ENCODE data around the gene DPEP2NB.

GRCh38 chr16:67975321-67976105 lies 40.2 kb downstream of the DPEP2NB start:
- no peak for TF ChIP-seq TAF1 (IDR thresholded peaks at IDR 0.05; ENCODE audit: borderline replicate concordance, insufficient read depth, low read length)
- TF ChIP-seq SIN3A (IDR thresholded peaks at IDR 0.05; ENCODE audit: borderline replicate concordance, insufficient read depth, low read length) = no peak
- no peak for TF ChIP-seq FOXP2 (optimal IDR thresholded peaks at IDR 0.05; ENCODE audit: borderline replicate concordance, extremely low read depth, extremely low read length, insufficient read depth)
- TF ChIP-seq POLR2AphosphoS5 (IDR thresholded peaks at IDR 0.05; ENCODE audit: low read depth, low read length) = no peak
- TF ChIP-seq, protein P1, sequence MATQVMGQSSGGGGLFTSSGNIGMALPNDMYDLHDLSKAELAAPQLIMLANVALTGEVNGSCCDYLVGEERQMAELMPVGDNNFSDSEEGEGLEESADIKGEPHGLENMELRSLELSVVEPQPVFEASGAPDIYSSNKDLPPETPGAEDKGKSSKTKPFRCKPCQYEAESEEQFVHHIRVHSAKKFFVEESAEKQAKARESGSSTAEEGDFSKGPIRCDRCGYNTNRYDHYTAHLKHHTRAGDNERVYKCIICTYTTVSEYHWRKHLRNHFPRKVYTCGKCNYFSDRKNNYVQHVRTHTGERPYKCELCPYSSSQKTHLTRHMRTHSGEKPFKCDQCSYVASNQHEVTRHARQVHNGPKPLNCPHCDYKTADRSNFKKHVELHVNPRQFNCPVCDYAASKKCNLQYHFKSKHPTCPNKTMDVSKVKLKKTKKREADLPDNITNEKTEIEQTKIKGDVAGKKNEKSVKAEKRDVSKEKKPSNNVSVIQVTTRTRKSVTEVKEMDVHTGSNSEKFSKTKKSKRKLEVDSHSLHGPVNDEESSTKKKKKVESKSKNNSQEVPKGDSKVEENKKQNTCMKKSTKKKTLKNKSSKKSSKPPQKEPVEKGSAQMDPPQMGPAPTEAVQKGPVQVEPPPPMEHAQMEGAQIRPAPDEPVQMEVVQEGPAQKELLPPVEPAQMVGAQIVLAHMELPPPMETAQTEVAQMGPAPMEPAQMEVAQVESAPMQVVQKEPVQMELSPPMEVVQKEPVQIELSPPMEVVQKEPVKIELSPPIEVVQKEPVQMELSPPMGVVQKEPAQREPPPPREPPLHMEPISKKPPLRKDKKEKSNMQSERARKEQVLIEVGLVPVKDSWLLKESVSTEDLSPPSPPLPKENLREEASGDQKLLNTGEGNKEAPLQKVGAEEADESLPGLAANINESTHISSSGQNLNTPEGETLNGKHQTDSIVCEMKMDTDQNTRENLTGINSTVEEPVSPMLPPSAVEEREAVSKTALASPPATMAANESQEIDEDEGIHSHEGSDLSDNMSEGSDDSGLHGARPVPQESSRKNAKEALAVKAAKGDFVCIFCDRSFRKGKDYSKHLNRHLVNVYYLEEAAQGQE (IDR thresholded peaks at IDR 0.05; ENCODE audit: insufficient read depth in 1 of 2, low read depth in 2 of 2, low read length in 2 of 2) = no peak
